Activated CD4-positive, alpha-beta T cell treated with anti-CD3 and anti-CD28 coated beads, Interleukin-2, amount 50 U/mL, for 4 hours (primary cell): ENCODE results near the gene GLRA1.
"Not testable (repeated sequence)": the region's sequence is repeated elsewhere in the genome, so short reads cannot be mapped to it uniquely, and the experiment has no call there.

Experiments
- DNase-seq, 2 experiments: peaks; one replicate each; pipeline ENCODE4 v3.0.0-alpha.2; 2020

Gene GLRA1

DNA sequence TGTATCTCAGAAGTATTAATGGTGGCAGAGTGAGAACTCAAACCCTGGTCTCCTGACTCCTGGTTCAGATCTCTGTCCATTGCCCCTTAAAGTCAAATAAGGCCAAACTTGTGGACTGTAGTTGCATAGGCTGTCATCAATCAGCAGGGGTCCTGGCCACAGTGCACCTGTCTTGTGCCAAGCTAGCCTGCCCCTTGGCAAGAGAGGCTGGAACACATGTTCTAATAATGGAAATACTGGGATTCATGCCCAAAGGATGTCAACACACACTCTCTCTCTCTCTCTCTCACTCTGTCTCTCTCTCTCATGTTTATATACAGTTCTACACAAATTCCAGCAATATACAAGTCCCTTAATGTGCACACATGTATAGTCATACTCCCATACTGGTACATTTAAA lies 44.3 kb downstream of the GLRA1 start:
- no peak for DNase-seq

- DNase-seq, result no peak
These were observed 51.0 kb downstream of the GLRA1 start for GRCh38 chr5:151873701-151874100.

- no peak for DNase-seq
These were observed 52.0 kb downstream of the GLRA1 start for GRCh38 chr5:151872701-151873100.

- DNase-seq, result no peak
These were observed 53.8 kb downstream of the GLRA1 start for GRCh38 chr5:151870820-151871219.

DNA sequence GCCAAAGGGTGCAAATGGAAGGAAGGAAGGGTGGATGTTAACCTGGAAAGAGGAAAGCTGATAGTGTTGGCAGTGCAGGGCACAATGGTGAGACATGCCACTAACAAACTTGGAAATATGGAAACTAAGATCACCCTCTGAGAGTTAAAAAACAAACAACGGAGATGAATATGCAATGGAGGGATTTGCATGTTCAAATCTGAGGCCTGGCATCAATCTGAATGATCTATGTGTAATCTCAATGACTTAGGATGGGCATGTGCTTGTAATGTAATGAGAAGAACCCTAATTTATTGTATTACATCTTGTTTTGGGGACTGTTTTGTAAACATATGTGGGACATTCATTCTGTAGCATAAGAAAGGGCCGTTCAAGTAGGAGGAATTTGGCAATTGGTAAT lies 54.4 kb downstream of the GLRA1 start:
- DNase-seq, result no peak

DNA sequence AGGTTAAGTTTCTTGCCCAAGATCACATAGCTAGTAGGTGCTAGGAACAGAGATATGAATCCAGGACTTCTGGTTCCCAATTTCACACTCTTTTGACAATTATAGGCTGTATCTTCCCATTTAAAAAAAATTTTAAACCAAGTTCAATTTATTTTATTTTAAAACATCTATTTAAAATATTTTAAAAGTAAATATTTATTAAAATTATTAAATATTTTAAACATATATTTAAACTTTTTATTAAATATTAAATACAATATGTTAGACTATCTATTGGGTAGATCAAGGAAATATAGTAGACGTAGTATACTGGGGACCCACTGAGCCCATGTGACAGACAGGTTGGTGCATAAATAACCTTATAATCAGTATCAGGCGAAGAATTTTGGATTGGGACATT lies 54.8 kb downstream of the GLRA1 start:
- no peak for DNase-seq

DNA sequence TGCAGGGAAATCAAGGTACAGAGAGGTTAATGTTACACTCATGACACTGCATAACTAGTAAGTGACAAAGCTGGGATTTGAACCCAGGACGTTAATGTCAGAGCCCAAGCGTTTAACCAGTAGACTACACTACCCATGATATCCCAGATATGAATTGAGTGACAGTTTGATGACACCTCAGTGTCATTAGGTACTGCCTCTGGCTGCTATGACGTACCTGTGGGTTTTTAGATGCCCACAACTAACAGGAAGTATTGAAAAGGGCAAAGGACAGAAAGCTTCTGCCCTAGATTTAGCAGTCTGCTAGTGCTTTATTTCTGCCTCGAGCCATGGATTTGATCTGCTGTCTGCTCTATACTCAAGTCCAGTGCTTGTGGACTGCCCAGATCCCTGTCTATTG lies 56.2 kb downstream of the GLRA1 start:
- DNase-seq, result no peak

- DNase-seq, result no peak
These were observed 60.4 kb downstream of the GLRA1 start for GRCh38 chr5:151864061-151864748.

- no peak for DNase-seq
These were observed 61.1 kb downstream of the GLRA1 start for GRCh38 chr5:151863566-151863965.

- DNase-seq, result no peak
These were observed 61.7 kb downstream of the GLRA1 start for GRCh38 chr5:151862811-151863472.

GRCh38 chr5:151860867-151861266 lies 63.8 kb downstream of the GLRA1 start:
- DNase-seq, result not testable (repeated sequence)

- no peak for DNase-seq
These were observed 67.8 kb downstream of the GLRA1 start for GRCh38 chr5:151856861-151857260.

GRCh38 chr5:151855701-151856100 lies 69.0 kb downstream of the GLRA1 start:
- no peak for DNase-seq

DNA sequence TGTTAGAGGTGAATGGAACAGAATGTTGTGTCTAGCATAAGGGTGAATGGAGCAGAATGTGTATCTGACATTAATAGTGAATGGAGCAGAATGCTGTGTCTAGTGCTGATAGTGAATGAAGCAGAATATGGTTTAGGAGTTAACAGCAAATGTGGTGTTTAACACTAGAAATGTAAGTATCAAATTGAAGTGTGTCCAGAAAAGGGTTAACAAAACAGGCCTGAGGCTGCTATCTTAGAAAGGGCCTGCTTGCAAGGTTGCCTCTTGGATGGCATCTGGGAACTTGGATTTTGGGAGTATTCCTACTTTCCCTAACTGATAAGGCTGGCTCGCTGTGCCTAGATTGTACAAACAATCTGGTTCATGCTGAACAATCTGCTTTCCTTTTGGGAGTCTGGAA lies 76.8 kb downstream of the GLRA1 start:
- DNase-seq, result no peak

DNA sequence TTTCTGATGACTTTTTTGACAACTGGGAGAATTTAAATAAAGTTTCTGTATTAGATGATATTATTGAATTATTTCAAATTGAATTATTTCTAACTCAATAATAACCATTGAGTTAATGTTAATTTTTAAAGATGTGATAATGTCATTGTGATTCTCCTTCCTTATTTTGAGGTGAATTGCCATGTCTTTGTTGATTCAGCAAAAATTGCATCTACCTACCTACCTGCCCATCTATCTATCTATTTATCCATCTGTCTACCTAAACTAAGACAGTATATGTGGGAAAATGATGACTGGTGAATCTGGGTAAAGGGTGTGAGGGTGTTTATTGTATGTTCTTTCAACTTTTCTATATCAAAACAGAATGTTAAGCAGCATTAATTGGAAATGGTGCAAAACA lies 77.9 kb downstream of the GLRA1 start:
- DNase-seq, result no peak

DNA sequence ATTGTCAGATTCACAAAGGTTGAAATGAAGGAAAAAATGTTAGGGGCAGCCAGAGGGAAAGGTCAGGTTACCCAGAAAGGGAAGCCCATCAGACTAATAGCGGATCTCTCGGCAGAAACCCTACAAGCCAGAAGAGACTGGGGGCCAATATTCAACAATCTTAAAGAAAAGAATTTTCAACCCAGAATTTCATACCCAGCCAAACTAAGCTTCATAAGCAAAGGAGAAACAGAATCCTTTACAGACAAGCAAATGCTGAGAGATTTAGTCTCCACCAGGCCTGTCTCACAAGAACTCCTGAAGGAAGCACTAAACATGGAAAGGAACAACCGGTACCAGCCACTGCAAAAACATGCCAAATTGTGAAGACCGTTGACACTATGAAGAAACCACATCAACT lies 91.8 kb downstream of the GLRA1 start:
- DNase-seq, result not testable (repeated sequence)

DNA sequence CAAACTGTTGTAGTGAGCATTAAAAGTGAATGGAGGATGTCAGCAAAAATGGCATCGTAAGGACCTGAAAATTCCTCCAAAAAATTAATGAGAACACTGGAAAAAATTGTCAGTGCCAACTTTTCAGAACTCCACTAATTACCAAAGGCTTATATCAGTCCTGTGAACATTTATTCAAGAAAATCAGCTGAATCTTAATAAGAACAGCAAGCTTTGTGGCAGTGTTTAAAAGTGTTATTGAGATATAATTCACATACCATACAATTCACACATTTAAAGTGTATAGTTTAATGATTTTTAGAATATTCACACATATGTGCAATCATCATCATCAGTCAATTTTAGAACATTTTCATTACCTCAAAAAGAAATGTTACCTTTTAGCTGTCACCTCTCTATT lies 95.3 kb downstream of the GLRA1 start:
- DNase-seq, result no peak

DNA sequence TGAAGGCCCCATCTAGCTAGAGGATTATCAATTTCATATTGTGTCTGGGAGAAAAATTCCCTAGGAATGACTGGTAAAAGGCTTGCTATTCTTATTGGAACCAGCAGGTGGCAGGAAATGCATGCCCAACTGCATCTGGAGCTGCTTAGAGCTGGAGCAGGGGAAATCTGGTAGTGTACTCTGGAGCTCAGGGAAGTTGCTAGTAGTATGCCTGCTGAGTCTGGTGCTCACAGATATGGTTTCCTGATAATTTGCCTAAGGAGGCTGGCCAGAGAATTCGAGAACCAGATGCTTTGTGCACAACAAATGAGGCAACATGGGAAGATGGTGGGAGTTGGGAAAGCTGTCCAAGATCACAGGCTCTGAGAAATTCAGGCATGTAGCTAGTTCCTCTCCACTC lies 99.2 kb downstream of the GLRA1 start:
- DNase-seq, result peak; percentile 7 to 10

DNA sequence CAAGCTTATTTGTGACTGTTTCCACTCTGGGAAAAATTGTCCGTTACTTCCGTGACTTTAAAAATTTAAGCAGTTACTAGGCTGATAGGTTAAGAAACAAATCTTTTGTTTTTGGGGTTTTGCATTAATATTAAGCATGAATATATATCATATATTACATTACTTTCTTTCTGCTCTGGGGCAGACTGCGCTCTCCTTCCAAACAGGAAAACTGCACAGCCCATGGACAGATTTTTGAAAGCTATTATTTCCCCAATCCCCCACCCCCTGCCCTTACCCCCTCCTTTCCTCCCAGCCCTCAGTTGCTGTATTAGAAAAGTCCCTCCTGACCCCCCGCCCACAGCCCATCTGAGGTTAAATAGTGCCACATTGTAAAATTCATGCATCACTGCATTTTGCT lies 102.5 kb downstream of the GLRA1 start:
- no peak for DNase-seq

DNA sequence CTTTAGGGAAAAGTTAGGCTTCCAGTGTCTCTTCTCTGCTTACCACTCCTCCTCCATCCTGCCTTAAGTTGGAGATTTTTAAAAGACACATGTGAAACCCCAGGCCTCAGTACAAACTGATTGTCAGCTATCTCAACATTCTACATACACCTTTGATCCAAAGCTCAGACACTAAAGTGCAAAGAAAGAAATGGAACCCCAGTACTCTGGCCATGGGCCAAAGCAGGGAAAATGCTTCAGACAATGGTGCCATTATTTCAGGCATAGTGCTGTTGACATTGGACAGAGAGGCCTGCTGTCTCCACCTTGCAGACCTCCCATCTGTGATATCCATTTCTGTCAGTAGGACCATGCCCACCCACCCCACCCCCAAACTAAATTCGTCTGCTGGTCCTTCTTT lies 103.7 kb downstream of the GLRA1 start:
- DNase-seq, result no peak

DNA sequence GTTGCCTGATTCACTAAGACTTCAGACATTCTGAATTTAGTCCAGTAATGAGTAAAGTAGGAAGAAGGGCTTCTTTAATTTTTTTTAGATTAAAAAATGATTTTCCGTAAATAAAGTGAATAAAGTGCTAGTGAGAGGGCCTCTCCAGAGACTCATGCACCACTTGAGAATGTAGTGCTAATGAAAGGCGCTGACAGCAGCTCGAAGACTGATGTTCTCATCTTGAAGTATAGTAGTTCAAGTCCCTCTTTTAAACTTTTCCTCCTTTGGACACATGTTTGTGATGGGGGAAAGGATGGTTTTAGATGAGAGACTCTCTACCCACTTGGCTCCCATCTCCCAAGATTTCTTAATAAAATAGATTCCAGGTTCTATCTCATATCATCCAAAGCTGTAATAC lies 104.4 kb downstream of the GLRA1 start:
- DNase-seq, result no peak

GRCh38 chr5:151819830-151820229 lies 104.8 kb downstream of the GLRA1 start:
- DNase-seq, result no peak

DNA sequence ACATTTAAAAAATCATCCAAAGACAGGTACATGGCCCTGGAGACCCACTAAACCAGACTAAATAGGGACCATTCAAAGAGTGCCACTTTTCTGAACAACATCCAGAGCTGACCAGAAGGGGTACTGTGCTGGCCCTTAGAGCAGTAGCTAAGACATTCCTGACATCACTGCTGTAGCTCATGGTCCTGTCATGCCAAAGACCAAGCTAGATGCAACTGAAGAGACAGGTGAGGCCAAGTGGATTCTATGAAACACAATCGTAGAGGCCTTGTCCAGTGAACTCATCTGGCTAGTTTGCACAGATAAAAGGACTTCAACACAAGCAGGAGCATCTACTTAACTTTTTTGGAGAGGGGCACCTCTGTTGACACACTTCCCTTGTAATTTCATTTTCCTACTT lies 109.6 kb downstream of the GLRA1 start:
- DNase-seq, result no peak

GRCh38 chr5:151812757-151813309 lies 111.8 kb downstream of the GLRA1 start:
- DNase-seq, result no peak
